ENCODE results near the gene C4B.
"Not testable (repeated sequence)": the region's sequence is repeated elsewhere in the genome, so short reads cannot be mapped to it uniquely, and the experiment has no call there.

Gene C4B

GRCh38 chr6:32049149-32049548 is 34.6 kb downstream of the C4B start:
- H3K36me3 ChIP-seq (ENCODE audit: insufficient read depth, low read length); H3K27me3 ChIP-seq (ENCODE audit: control insufficient read depth in 1 of 2, insufficient read depth in 2 of 2, low read length in 2 of 2); H3K4me3 ChIP-seq (ENCODE audit: low read depth in 1 of 2, low read length in 2 of 2); H3K27ac ChIP-seq (ENCODE audit: low read depth, low read length); H3K9ac ChIP-seq (ENCODE audit: low read length); H3K9me3 ChIP-seq (ENCODE audit: low read length): not testable (repeated sequence)
- peaks cover 20% of the 10 kb centered on the region for H3K4me1 ChIP-seq (ENCODE audit: insufficient read depth, low read length)

GRCh38 chr6:32049736-32050135 is 35.1 kb downstream of the C4B start:
- not testable (repeated sequence) for H3K27ac ChIP-seq (ENCODE audit: low read depth, low read length)
- H3K4me1 ChIP-seq (ENCODE audit: insufficient read depth, low read length), result peaks cover 20% of the 10 kb centered on the region

GRCh38 chr6:32050562-32050961 is 36.0 kb downstream of the C4B start:
- Histone ChIP-seq H3K4me3 (ENCODE audit: low read depth in 1 of 2, low read length in 2 of 2) (no peak overlapping the region), H3K9me3 (ENCODE audit: low read length) (no peaks in the 10 kb centered on the region), H3K9ac (ENCODE audit: low read length) (no peak overlapping the region), H3K27ac (ENCODE audit: low read depth, low read length) (no peak overlapping the region), H3K27me3 (ENCODE audit: control insufficient read depth in 1 of 2, insufficient read depth in 2 of 2, low read length in 2 of 2) (no peaks in the 10 kb centered on the region), H3K36me3 (ENCODE audit: insufficient read depth, low read length) (peaks cover 7% of the 10 kb centered on the region), H3K4me1 (ENCODE audit: insufficient read depth, low read length) (peaks cover 20% of the 10 kb centered on the region)

More at GRCh38 chr6:32049736-32050135, 35.1 kb downstream of the C4B start:
- not testable (repeated sequence) for H3K27me3 ChIP-seq (ENCODE audit: control insufficient read depth in 1 of 2, insufficient read depth in 2 of 2, low read length in 2 of 2); H3K4me3 ChIP-seq (ENCODE audit: low read depth in 1 of 2, low read length in 2 of 2); H3K9ac ChIP-seq (ENCODE audit: low read length); H3K9me3 ChIP-seq (ENCODE audit: low read length); H3K36me3 ChIP-seq (ENCODE audit: insufficient read depth, low read length)

- not testable (repeated sequence) for H3K9ac ChIP-seq (ENCODE audit: low read length); H3K9me3 ChIP-seq (ENCODE audit: low read length); H3K27me3 ChIP-seq (ENCODE audit: control insufficient read depth in 1 of 2, insufficient read depth in 2 of 2, low read length in 2 of 2); H3K27ac ChIP-seq (ENCODE audit: low read depth, low read length); H3K4me1 ChIP-seq (ENCODE audit: insufficient read depth, low read length); H3K4me3 ChIP-seq (ENCODE audit: low read depth in 1 of 2, low read length in 2 of 2)
- H3K36me3 ChIP-seq (ENCODE audit: insufficient read depth, low read length), result peaks cover 12% of the 10 kb centered on the region
Observed at GRCh38 chr6:32052626-32053025, 38.0 kb downstream of the C4B start.

- H3K9me3 ChIP-seq (ENCODE audit: low read length); H3K27me3 ChIP-seq (ENCODE audit: control insufficient read depth in 1 of 2, insufficient read depth in 2 of 2, low read length in 2 of 2); H3K4me3 ChIP-seq (ENCODE audit: low read depth in 1 of 2, low read length in 2 of 2); H3K9ac ChIP-seq (ENCODE audit: low read length); H3K27ac ChIP-seq (ENCODE audit: low read depth, low read length); H3K4me1 ChIP-seq (ENCODE audit: insufficient read depth, low read length): not testable (repeated sequence)
- peaks cover 15% of the 10 kb centered on the region for H3K36me3 ChIP-seq (ENCODE audit: insufficient read depth, low read length)
Observed at GRCh38 chr6:32053314-32053713, 38.7 kb downstream of the C4B start.

GRCh38 chr6:32055756-32056155 is 41.2 kb downstream of the C4B start:
- not testable (repeated sequence) for H3K9me3 ChIP-seq (ENCODE audit: low read length); H3K27ac ChIP-seq (ENCODE audit: low read depth, low read length); H3K4me3 ChIP-seq (ENCODE audit: low read depth in 1 of 2, low read length in 2 of 2); H3K4me1 ChIP-seq (ENCODE audit: insufficient read depth, low read length); H3K27me3 ChIP-seq (ENCODE audit: control insufficient read depth in 1 of 2, insufficient read depth in 2 of 2, low read length in 2 of 2); H3K9ac ChIP-seq (ENCODE audit: low read length)
- H3K36me3 ChIP-seq (ENCODE audit: insufficient read depth, low read length), result peaks cover 26% of the 10 kb centered on the region

- Histone ChIP-seq H3K4me1 (ENCODE audit: insufficient read depth, low read length) (no peaks in the 10 kb centered on the region), H3K9me3 (ENCODE audit: low read length) (no peaks in the 10 kb centered on the region), H3K36me3 (ENCODE audit: insufficient read depth, low read length) (peaks cover 26% of the 10 kb centered on the region), H3K27ac (ENCODE audit: low read depth, low read length) (no peak overlapping the region), H3K4me3 (ENCODE audit: low read depth in 1 of 2, low read length in 2 of 2) (no peak overlapping the region), H3K27me3 (ENCODE audit: control insufficient read depth in 1 of 2, insufficient read depth in 2 of 2, low read length in 2 of 2) (no peaks in the 10 kb centered on the region), H3K9ac (ENCODE audit: low read length) (no peak overlapping the region)
Observed at GRCh38 chr6:32056254-32056653, 41.7 kb downstream of the C4B start.

GRCh38 chr6:32057966-32058365 is 43.4 kb downstream of the C4B start:
- Histone ChIP-seq H3K27ac (ENCODE audit: low read depth, low read length) (no peak overlapping the region), H3K36me3 (ENCODE audit: insufficient read depth, low read length) (peaks cover 31% of the 10 kb centered on the region), H3K9me3 (ENCODE audit: low read length) (no peaks in the 10 kb centered on the region), H3K4me3 (ENCODE audit: low read depth in 1 of 2, low read length in 2 of 2) (no peak overlapping the region), H3K4me1 (ENCODE audit: insufficient read depth, low read length) (no peaks in the 10 kb centered on the region), H3K9ac (ENCODE audit: low read length) (no peak overlapping the region), H3K27me3 (ENCODE audit: control insufficient read depth in 1 of 2, insufficient read depth in 2 of 2, low read length in 2 of 2) (no peaks in the 10 kb centered on the region)

- Histone ChIP-seq H3K36me3 (ENCODE audit: insufficient read depth, low read length) (peaks cover 31% of the 10 kb centered on the region), H3K4me3 (ENCODE audit: low read depth in 1 of 2, low read length in 2 of 2) (no peak overlapping the region), H3K9me3 (ENCODE audit: low read length) (no peaks in the 10 kb centered on the region), H3K9ac (ENCODE audit: low read length) (no peak overlapping the region), H3K27me3 (ENCODE audit: control insufficient read depth in 1 of 2, insufficient read depth in 2 of 2, low read length in 2 of 2) (no peaks in the 10 kb centered on the region), H3K4me1 (ENCODE audit: insufficient read depth, low read length) (no peaks in the 10 kb centered on the region), H3K27ac (ENCODE audit: low read depth, low read length) (no peak overlapping the region)
Observed at GRCh38 chr6:32058511-32058963, 43.9 kb downstream of the C4B start.

GRCh38 chr6:32060966-32061655 is 46.5 kb downstream of the C4B start:
- H3K27ac ChIP-seq (ENCODE audit: low read depth, low read length), result no peak overlapping the region
- no peaks in the 10 kb centered on the region for H3K9me3 ChIP-seq (ENCODE audit: low read length)
- no peak overlapping the region for H3K9ac ChIP-seq (ENCODE audit: low read length)
- peaks cover 23% of the 10 kb centered on the region for H3K36me3 ChIP-seq (ENCODE audit: insufficient read depth, low read length)
- no peak overlapping the region for H3K4me3 ChIP-seq (ENCODE audit: low read depth in 1 of 2, low read length in 2 of 2)
- no peaks in the 10 kb centered on the region for H3K4me1 ChIP-seq (ENCODE audit: insufficient read depth, low read length)
- no peaks in the 10 kb centered on the region for H3K27me3 ChIP-seq (ENCODE audit: control insufficient read depth in 1 of 2, insufficient read depth in 2 of 2, low read length in 2 of 2)

- peaks cover 14% of the 10 kb centered on the region for H3K36me3 ChIP-seq (ENCODE audit: insufficient read depth, low read length)
- no peaks in the 10 kb centered on the region for H3K4me1 ChIP-seq (ENCODE audit: insufficient read depth, low read length)
- H3K27me3 ChIP-seq (ENCODE audit: control insufficient read depth in 1 of 2, insufficient read depth in 2 of 2, low read length in 2 of 2), result no peaks in the 10 kb centered on the region
- H3K4me3 ChIP-seq (ENCODE audit: low read depth in 1 of 2, low read length in 2 of 2), result no peak overlapping the region
- no peak overlapping the region for H3K27ac ChIP-seq (ENCODE audit: low read depth, low read length)
- H3K9me3 ChIP-seq (ENCODE audit: low read length), result no peaks in the 10 kb centered on the region
- H3K9ac ChIP-seq (ENCODE audit: low read length), result no peak overlapping the region
Observed at GRCh38 chr6:32064706-32065105, 50.1 kb downstream of the C4B start.

GRCh38 chr6:32067521-32067920 is 52.9 kb downstream of the C4B start:
- not testable (repeated sequence) for H3K4me3 ChIP-seq (ENCODE audit: low read depth in 1 of 2, low read length in 2 of 2); H3K4me1 ChIP-seq (ENCODE audit: insufficient read depth, low read length); H3K27ac ChIP-seq (ENCODE audit: low read depth, low read length); H3K9ac ChIP-seq (ENCODE audit: low read length); H3K9me3 ChIP-seq (ENCODE audit: low read length); H3K27me3 ChIP-seq (ENCODE audit: control insufficient read depth in 1 of 2, insufficient read depth in 2 of 2, low read length in 2 of 2)
- H3K36me3 ChIP-seq (ENCODE audit: insufficient read depth, low read length), result peaks cover 13% of the 10 kb centered on the region

Data from muscle layer of colon (tissue), 2 donors.